Measurements from ENCODE around the gene MOCOS. TPM values are rescaled to one million over a fixed set of nuclear protein-coding genes. Genes with fewer than 3 reads are reported as not detected.

Gene MOCOS
- total RNA-seq, 4 donors from 2014 or later: 0.46 to 2.8 (median 0.73) TPM

DNA sequence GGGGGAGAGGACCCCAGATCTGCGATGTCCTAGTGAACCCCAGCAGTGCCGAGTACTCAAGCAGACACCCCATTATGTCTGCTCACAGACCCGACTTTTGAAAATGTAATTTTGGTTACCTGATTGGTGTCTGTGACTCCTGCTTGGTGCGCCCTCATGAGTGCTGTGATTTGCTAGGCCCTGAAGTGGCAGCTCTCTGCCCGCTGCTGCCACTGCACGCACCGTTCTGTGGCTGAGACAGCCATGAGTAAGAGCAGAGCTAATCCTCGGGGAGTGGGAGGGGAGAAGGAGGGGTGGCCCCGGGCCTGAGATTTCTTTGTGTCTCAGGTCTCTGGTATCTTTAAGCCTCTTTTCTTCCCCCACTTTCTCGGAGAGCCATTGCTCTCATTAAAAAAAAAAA, 128.4 kb downstream of the MOCOS start:
- no peaks in the 10 kb centered on the region for H3K36me3 ChIP-seq
- peaks cover 27 to 29% of the 10 kb centered on the region in 2 donors for H3K4me1 ChIP-seq
- no peak overlapping the region for H3K27ac ChIP-seq
- DNase-seq (no peak), ATAC-seq (no peak)
- no peaks in the 10 kb centered on the region for H3K9me3 ChIP-seq
- in situ Hi-C loops (cut with MboI; ENCODE audit: low sequenced_read_pairs in 4 of 4): no loop called here
- intact Hi-C loops (cut with DNase I; ENCODE audit: low total_unique reads): loop anchor here (10.0 kb wide), 1 partner anchor 59 kb away; no protein-coding TSS in a partner anchor
- TF ChIP-seq, protein P1, sequence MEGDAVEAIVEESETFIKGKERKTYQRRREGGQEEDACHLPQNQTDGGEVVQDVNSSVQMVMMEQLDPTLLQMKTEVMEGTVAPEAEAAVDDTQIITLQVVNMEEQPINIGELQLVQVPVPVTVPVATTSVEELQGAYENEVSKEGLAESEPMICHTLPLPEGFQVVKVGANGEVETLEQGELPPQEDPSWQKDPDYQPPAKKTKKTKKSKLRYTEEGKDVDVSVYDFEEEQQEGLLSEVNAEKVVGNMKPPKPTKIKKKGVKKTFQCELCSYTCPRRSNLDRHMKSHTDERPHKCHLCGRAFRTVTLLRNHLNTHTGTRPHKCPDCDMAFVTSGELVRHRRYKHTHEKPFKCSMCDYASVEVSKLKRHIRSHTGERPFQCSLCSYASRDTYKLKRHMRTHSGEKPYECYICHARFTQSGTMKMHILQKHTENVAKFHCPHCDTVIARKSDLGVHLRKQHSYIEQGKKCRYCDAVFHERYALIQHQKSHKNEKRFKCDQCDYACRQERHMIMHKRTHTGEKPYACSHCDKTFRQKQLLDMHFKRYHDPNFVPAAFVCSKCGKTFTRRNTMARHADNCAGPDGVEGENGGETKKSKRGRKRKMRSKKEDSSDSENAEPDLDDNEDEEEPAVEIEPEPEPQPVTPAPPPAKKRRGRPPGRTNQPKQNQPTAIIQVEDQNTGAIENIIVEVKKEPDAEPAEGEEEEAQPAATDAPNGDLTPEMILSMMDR (IDR thresholded peaks at IDR 0.05 in 4 of 5, conservative IDR thresholded peaks at IDR 0.05 in 1 of 5): no peak
- TF ChIP-seq POLR2A (IDR thresholded peaks at IDR 0.05): no peak
- H3K27me3 ChIP-seq: no peaks in the 10 kb centered on the region
- no peak overlapping the region for H3K4me3 ChIP-seq

- H3K4me1 ChIP-seq: peaks cover 29% of the 10 kb centered on the region in 2 donors
- no peak for DNase-seq
- no peak for ATAC-seq
- H3K4me3 ChIP-seq: no peak overlapping the region
- H3K27me3 ChIP-seq: no peaks in the 10 kb centered on the region
- intact Hi-C loops (cut with DNase I; ENCODE audit: low total_unique reads) (loop anchor here (10.0 kb wide), 1 partner anchor 59 kb away; no protein-coding TSS in a partner anchor), in situ Hi-C loops (cut with MboI; ENCODE audit: low sequenced_read_pairs in 4 of 4) (no loop called here)
- no peak overlapping the region for H3K27ac ChIP-seq
- H3K36me3 ChIP-seq: no peaks in the 10 kb centered on the region
- TF ChIP-seq POLR2A (IDR thresholded peaks at IDR 0.05): no peak
- TF ChIP-seq, protein P1 (IDR thresholded peaks at IDR 0.05 in 4 of 5, conservative IDR thresholded peaks at IDR 0.05 in 1 of 5): no peak
- H3K9me3 ChIP-seq: no peaks in the 10 kb centered on the region
Observed at GRCh38 chr18:36316246-36316645, 128.9 kb downstream of the MOCOS start.

Other genes starting within 250 kb of the MOCOS start
- 10 to 100 TPM; 59.6 to 63.8 (median 61.8) TPM for gene RPRD1A, start 119.9 kb upstream of the MOCOS start, total RNA-seq
- gene SLC39A6, start 58.2 kb upstream of the MOCOS start, total RNA-seq: 10 to 100 TPM; 16.7 to 24.7 (median 18.3) TPM
- gene ELP2, start 57.6 kb upstream of the MOCOS start, total RNA-seq: 10 to 100 TPM; 23.7 to 51.0 (median 42.8) TPM
- gene FHOD3, start 110.2 kb downstream of the MOCOS start, total RNA-seq: 10 to 100 TPM; 10.0 to 32.5 (median 17.0) TPM